WTC11 (cell line): ENCODE results near the gene MYO5C.

ENCODE experiments used
- AR ChIP-seq: fragments of 250-450 bp; sonication (Bioruptor Pico); IDR thresholded peaks from 2 replicates; pipeline ENCODE4 v1.9.0; 2021; ENCODE audit warnings: mild to moderate bottlenecking
- CBFB ChIP-seq: sonication (generic); formaldehyde crosslinking; IDR thresholded peaks from 2 replicates; pipeline ENCODE4 v1.8.1; 2022; ENCODE audit warnings: mild to moderate bottlenecking, low read depth, missing genetic modification reagents
- IRF1 ChIP-seq: sonication (generic); formaldehyde crosslinking; IDR thresholded peaks from 2 replicates; pipeline ENCODE4 v1.8.0; 2023; ENCODE audit warnings: missing genetic modification reagents
- KAT7 ChIP-seq: sonication (generic); formaldehyde crosslinking; IDR thresholded peaks from 2 replicates; pipeline ENCODE4 v1.8.1; 2023; ENCODE audit warnings: missing genetic modification reagents, mild to moderate bottlenecking, borderline replicate concordance
- MAX ChIP-seq: sonication (generic); formaldehyde crosslinking; IDR thresholded peaks from 2 replicates; pipeline ENCODE4 v1.8.0; 2022; ENCODE audit warnings: mild to moderate bottlenecking, missing genetic modification reagents
- MXD4 ChIP-seq: fragments of 250-450 bp; sonication (Bioruptor Pico); IDR thresholded peaks from 2 replicates; pipeline ENCODE4 v1.8.0; 2021; ENCODE audit warnings: mild to moderate bottlenecking, moderate library complexity, borderline replicate concordance
- NFE2L1 ChIP-seq: sonication (generic); formaldehyde crosslinking; IDR thresholded peaks from 2 replicates; pipeline ENCODE4 v1.8.1; 2023; ENCODE audit warnings: missing genetic modification reagents
- NFYB ChIP-seq: sonication (generic); formaldehyde crosslinking; conservative IDR thresholded peaks from 2 replicates; pipeline ENCODE4 v1.8.0; 2022; ENCODE audit warnings: low read depth, missing genetic modification reagents
- NR1H2 ChIP-seq: sonication (generic); formaldehyde crosslinking; IDR thresholded peaks from 2 replicates; pipeline ENCODE4 v1.9.0; 2021; ENCODE audit warnings: mild to moderate bottlenecking, moderate library complexity, missing genetic modification reagents
- SP1 ChIP-seq: sonication (generic); formaldehyde crosslinking; conservative IDR thresholded peaks from 2 replicates; pipeline ENCODE4 v1.8.1; 2022; ENCODE audit warnings: missing genetic modification reagents
- ZNF138 ChIP-seq: sonication (generic); formaldehyde crosslinking; conservative IDR thresholded peaks from 2 replicates; pipeline ENCODE4 v1.8.1; 2022; ENCODE audit warnings: mild to moderate bottlenecking, moderate library complexity, missing genetic modification reagents
- ZNF671 ChIP-seq: fragments of 250-450 bp; sonication (Bioruptor Pico); IDR thresholded peaks from 2 replicates; pipeline ENCODE4 v1.8.0; 2021; ENCODE audit warnings: mild to moderate bottlenecking
- TF ChIP-seq, protein P1 (sequence below): fragments of 200-600 bp; IDR thresholded peaks from 2 replicates; pipeline ENCODE4 v1.8.0; 2022; ENCODE audit warnings: antibody characterized with exemption

GRCh38 chr15:52262364-52262763 is 33.2 kb downstream of the MYO5C start:
- TF ChIP-seq, protein P1, sequence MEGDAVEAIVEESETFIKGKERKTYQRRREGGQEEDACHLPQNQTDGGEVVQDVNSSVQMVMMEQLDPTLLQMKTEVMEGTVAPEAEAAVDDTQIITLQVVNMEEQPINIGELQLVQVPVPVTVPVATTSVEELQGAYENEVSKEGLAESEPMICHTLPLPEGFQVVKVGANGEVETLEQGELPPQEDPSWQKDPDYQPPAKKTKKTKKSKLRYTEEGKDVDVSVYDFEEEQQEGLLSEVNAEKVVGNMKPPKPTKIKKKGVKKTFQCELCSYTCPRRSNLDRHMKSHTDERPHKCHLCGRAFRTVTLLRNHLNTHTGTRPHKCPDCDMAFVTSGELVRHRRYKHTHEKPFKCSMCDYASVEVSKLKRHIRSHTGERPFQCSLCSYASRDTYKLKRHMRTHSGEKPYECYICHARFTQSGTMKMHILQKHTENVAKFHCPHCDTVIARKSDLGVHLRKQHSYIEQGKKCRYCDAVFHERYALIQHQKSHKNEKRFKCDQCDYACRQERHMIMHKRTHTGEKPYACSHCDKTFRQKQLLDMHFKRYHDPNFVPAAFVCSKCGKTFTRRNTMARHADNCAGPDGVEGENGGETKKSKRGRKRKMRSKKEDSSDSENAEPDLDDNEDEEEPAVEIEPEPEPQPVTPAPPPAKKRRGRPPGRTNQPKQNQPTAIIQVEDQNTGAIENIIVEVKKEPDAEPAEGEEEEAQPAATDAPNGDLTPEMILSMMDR, result no peak
- TF ChIP-seq NFYB (no peak), ZNF138 (no peak), NR1H2 (CRISPR knock-in tag) (no peak), NFE2L1 (CRISPR knock-in tag) (no peak), ZNF671 (CRISPR knock-in tag) (no peak), CBFB (CRISPR knock-in tag) (no peak), MAX (CRISPR knock-in tag) (no peak), SP1 (CRISPR knock-in tag) (no peak), MXD4 (no peak), KAT7 (CRISPR knock-in tag) (no peak), IRF1 (no peak), AR (CRISPR knock-in tag) (no peak)
